Measurements from ENCODE around the gene KCNJ6.
"Not testable (repeated sequence)": the region's sequence is repeated elsewhere in the genome, so short reads cannot be mapped to it uniquely, and the experiment has no call there.

- not testable (repeated sequence) for TF ChIP-seq CTCF, EP300 (IDR thresholded peaks at IDR 0.05)
Measured at GRCh38 chr21:37591994-37592393, 324.3 kb downstream of the KCNJ6 start.
